T-helper 1 cell treated with Interleukin-12 subunit alpha and Interleukin-12 subunit beta and Interleukin-4 antibody, amounts not matched to agents 30 μg/mL and 1 μg/mL, for 36 hours (primary cell): ENCODE data around the gene TNS1.

ENCODE experiments used
- H3K27ac Mint-ChIP-seq: one replicate; pipeline ENCODE4 v1.8.0; 2021; ENCODE audit warnings: mild to moderate bottlenecking, mixed read lengths
- H3K27me3 Mint-ChIP-seq: one replicate; pipeline ENCODE4 v1.8.0; 2021; ENCODE audit warnings: low read depth, mixed read lengths
- H3K36me3 Mint-ChIP-seq: one replicate; pipeline ENCODE4 v1.8.0; 2021; ENCODE audit warnings: low read depth, mixed read lengths
- H3K4me1 Mint-ChIP-seq: one replicate; pipeline ENCODE4 v1.8.0; 2021; ENCODE audit warnings: low read depth, mixed read lengths
- H3K4me3 Mint-ChIP-seq: one replicate; pipeline ENCODE4 v1.8.0; 2021; ENCODE audit warnings: mild to moderate bottlenecking, moderate library complexity, mixed read lengths
- H3K9me3 Mint-ChIP-seq: one replicate; pipeline ENCODE4 v1.8.0; 2021; ENCODE audit warnings: mixed read lengths

TNS1 gene

GRCh38 chr2:218014706-218015585 lies 12.2 kb upstream of the TNS1 start:
- no peak overlapping the region for H3K27ac Mint-ChIP-seq
- H3K4me3 Mint-ChIP-seq: no peak overlapping the region
- peaks cover 31% of the 10 kb centered on the region for H3K27me3 Mint-ChIP-seq
- H3K4me1 Mint-ChIP-seq: peaks cover 6% of the 10 kb centered on the region
- no peaks in the 10 kb centered on the region for H3K36me3 Mint-ChIP-seq
- H3K9me3 Mint-ChIP-seq: no peaks in the 10 kb centered on the region

- H3K4me1 Mint-ChIP-seq: peaks cover 6% of the 10 kb centered on the region
- no peak overlapping the region for H3K4me3 Mint-ChIP-seq
- no peak overlapping the region for H3K27ac Mint-ChIP-seq
- peaks cover 44% of the 10 kb centered on the region for H3K27me3 Mint-ChIP-seq
- H3K36me3 Mint-ChIP-seq: no peaks in the 10 kb centered on the region
- no peaks in the 10 kb centered on the region for H3K9me3 Mint-ChIP-seq
Measured at GRCh38 chr2:218013289-218013688, 10.5 kb upstream of the TNS1 start.

GRCh38 chr2:218012284-218012683 lies 9.5 kb upstream of the TNS1 start:
- Mint-ChIP-seq H3K27ac (no peak overlapping the region), H3K36me3 (no peaks in the 10 kb centered on the region), H3K27me3 (peaks cover 49% of the 10 kb centered on the region), H3K4me1 (peaks cover 6% of the 10 kb centered on the region), H3K9me3 (no peaks in the 10 kb centered on the region), H3K4me3 (no peak overlapping the region)

GRCh38 chr2:218011653-218012040 lies 8.9 kb upstream of the TNS1 start:
- Mint-ChIP-seq H3K27me3 (peaks cover 48% of the 10 kb centered on the region), H3K9me3 (no peaks in the 10 kb centered on the region), H3K4me3 (no peak overlapping the region), H3K27ac (no peak overlapping the region), H3K36me3 (no peaks in the 10 kb centered on the region), H3K4me1 (peaks cover 6% of the 10 kb centered on the region)

GRCh38 chr2:218010984-218011652 lies 8.3 kb upstream of the TNS1 start:
- no peaks in the 10 kb centered on the region for H3K36me3 Mint-ChIP-seq
- H3K4me3 Mint-ChIP-seq: peak overlapping the region; percentile 59
- H3K4me1 Mint-ChIP-seq: peaks cover 6% of the 10 kb centered on the region
- no peak overlapping the region for H3K27ac Mint-ChIP-seq
- H3K27me3 Mint-ChIP-seq: peaks cover 45% of the 10 kb centered on the region
- no peaks in the 10 kb centered on the region for H3K9me3 Mint-ChIP-seq

- peaks cover 45% of the 10 kb centered on the region for H3K27me3 Mint-ChIP-seq
- peaks cover 6% of the 10 kb centered on the region for H3K4me1 Mint-ChIP-seq
- no peaks in the 10 kb centered on the region for H3K9me3 Mint-ChIP-seq
- peak overlapping the region; percentile 59 for H3K4me3 Mint-ChIP-seq
- H3K36me3 Mint-ChIP-seq: no peaks in the 10 kb centered on the region
- H3K27ac Mint-ChIP-seq: no peak overlapping the region
Measured at GRCh38 chr2:218010140-218010983, 7.6 kb upstream of the TNS1 start.

- no peaks in the 10 kb centered on the region for H3K36me3 Mint-ChIP-seq
- peaks cover 6% of the 10 kb centered on the region for H3K4me1 Mint-ChIP-seq
- H3K27me3 Mint-ChIP-seq: peaks cover 45% of the 10 kb centered on the region
- H3K4me3 Mint-ChIP-seq: no peak overlapping the region
- no peak overlapping the region for H3K27ac Mint-ChIP-seq
- H3K9me3 Mint-ChIP-seq: no peaks in the 10 kb centered on the region
Measured at GRCh38 chr2:218009765-218010139, 7.0 kb upstream of the TNS1 start.

- Mint-ChIP-seq H3K4me3 (no peak overlapping the region), H3K36me3 (no peaks in the 10 kb centered on the region), H3K9me3 (no peaks in the 10 kb centered on the region), H3K27ac (no peak overlapping the region), H3K27me3 (peaks cover 45% of the 10 kb centered on the region), H3K4me1 (peaks cover 6% of the 10 kb centered on the region)
Measured at GRCh38 chr2:218009231-218009630, 6.4 kb upstream of the TNS1 start.

- H3K4me1 Mint-ChIP-seq: peaks cover 6% of the 10 kb centered on the region
- peaks cover 45% of the 10 kb centered on the region for H3K27me3 Mint-ChIP-seq
- no peaks in the 10 kb centered on the region for H3K9me3 Mint-ChIP-seq
- H3K4me3 Mint-ChIP-seq: no peak overlapping the region
- no peaks in the 10 kb centered on the region for H3K36me3 Mint-ChIP-seq
- H3K27ac Mint-ChIP-seq: no peak overlapping the region
Measured at GRCh38 chr2:218008060-218009040, 5.6 kb upstream of the TNS1 start.

- Mint-ChIP-seq H3K4me3 (no peak overlapping the region), H3K36me3 (no peaks in the 10 kb centered on the region), H3K27ac (no peak overlapping the region), H3K27me3 (peaks cover 33% of the 10 kb centered on the region), H3K9me3 (no peaks in the 10 kb centered on the region), H3K4me1 (peaks cover 6% of the 10 kb centered on the region)
Measured at GRCh38 chr2:218006741-218007140, 3.9 kb upstream of the TNS1 start.

- H3K9me3 Mint-ChIP-seq: no peaks in the 10 kb centered on the region
- peaks cover 22% of the 10 kb centered on the region for H3K27me3 Mint-ChIP-seq
- H3K4me3 Mint-ChIP-seq: no peak overlapping the region
- no peaks in the 10 kb centered on the region for H3K4me1 Mint-ChIP-seq
- no peak overlapping the region for H3K27ac Mint-ChIP-seq
- H3K36me3 Mint-ChIP-seq: no peaks in the 10 kb centered on the region
Measured at GRCh38 chr2:218005486-218005885, 2.7 kb upstream of the TNS1 start.

- H3K9me3 Mint-ChIP-seq: no peaks in the 10 kb centered on the region
- no peak overlapping the region for H3K4me3 Mint-ChIP-seq
- H3K27me3 Mint-ChIP-seq: peaks cover 22% of the 10 kb centered on the region
- no peaks in the 10 kb centered on the region for H3K4me1 Mint-ChIP-seq
- H3K36me3 Mint-ChIP-seq: no peaks in the 10 kb centered on the region
- H3K27ac Mint-ChIP-seq: no peak overlapping the region
Measured at GRCh38 chr2:218005028-218005427, 2.2 kb upstream of the TNS1 start.

GRCh38 chr2:218003981-218004419 lies 1.2 kb upstream of the TNS1 start:
- Mint-ChIP-seq H3K36me3 (no peaks in the 10 kb centered on the region), H3K4me1 (no peaks in the 10 kb centered on the region), H3K9me3 (no peaks in the 10 kb centered on the region), H3K27ac (no peak overlapping the region), H3K4me3 (no peak overlapping the region), H3K27me3 (peaks cover 12% of the 10 kb centered on the region)
